GM19372 (cell line): ENCODE measurements around the gene AFF4.

ENCODE experiments used
- ATAC-seq: cut with Tn5 transposase; IDR thresholded peaks from one replicate; pipeline ENCODE4 v1.9.1; 2021; ENCODE audit warnings: mild to moderate bottlenecking, low read depth, moderate library complexity; ENCODE audit not compliant: unreplicated experiment

Gene AFF4

GRCh38 chr5:132890817-132891216 lies 72.6 kb downstream of the AFF4 start:
- no peak for ATAC-seq

DNA sequence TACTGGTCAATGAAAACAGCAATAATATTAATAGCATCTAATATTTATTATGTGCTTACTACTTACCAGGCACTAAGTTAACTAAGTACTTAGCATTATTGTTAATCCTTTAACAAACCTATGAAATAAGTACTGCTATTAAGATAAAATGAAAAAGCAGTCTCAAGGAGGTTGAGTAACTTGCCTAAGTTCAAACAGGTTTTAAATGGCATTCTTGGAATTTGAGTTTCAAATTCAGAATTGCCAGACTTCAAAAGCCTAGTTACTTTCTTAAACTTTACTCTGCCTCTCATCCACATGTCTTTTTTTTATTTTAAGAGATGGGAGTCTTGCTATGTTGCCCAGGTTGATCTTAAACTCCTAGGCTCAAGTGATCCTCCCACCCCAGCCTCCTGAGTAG lies 73.9 kb downstream of the AFF4 start:
- no peak for ATAC-seq

- ATAC-seq, result no peak
These were observed 76.2 kb downstream of the AFF4 start for GRCh38 chr5:132887283-132887682.

- no peak for ATAC-seq
These were observed 77.2 kb downstream of the AFF4 start for GRCh38 chr5:132886064-132886823.

- ATAC-seq, result no peak
These were observed 78.9 kb downstream of the AFF4 start for GRCh38 chr5:132884548-132884947.

GRCh38 chr5:132883261-132883834 lies 80.1 kb downstream of the AFF4 start:
- no peak for ATAC-seq

- ATAC-seq, result no peak
These were observed 85.5 kb downstream of the AFF4 start for GRCh38 chr5:132877938-132878337.

DNA sequence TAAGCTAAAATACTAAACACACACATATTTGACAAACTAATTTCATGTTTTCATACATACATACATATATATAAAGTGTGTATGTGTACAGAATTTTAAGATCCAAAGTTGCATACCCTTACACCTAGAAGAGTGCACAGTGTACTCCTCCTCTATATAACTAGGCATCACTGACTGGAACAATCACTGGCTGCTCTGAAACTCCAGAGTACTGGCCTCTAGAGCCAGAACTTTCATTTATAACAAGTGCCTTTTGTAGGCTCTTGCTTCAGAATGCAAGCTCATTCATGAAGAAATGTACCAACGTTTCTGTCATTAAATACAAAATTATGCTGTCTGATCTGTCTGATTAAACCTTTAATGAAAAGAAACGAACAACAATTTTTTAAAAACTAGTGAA lies 86.0 kb downstream of the AFF4 start:
- ATAC-seq, result no peak

DNA sequence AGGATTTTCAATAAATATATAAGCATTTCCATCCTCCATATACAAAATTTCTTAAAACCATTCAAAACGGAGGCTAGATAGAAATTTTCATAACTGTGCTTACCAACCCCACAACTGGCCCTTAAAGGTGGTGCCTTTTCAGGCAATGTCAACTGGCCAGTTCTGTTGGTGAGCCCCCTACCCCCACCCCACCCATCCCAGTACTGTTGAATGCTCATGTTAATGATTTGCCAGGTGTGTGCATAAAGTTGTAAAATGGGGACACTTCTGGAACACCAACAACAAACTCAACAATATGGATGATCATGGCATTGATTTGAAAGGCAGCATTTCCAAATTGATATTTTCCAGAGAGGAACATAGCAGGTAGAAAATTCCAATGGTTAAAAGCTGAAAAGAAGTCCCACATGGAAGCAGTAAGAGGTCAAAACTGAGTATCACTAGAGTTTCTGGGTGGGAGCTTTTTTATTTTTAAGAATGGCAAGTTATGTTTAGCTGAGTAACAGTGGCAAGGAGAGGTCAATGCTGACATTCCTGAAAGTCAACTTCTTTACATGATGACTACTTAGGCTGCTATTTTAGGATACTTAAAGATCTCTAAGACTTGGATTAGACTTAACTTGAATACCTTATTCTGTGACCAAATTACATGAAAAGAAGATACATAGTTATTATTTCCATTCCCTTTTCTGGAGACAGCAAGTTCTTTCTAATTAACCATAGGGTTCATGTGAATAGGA lies 87.2 kb downstream of the AFF4 start:
- ATAC-seq, result no peak

GRCh38 chr5:132873930-132874271 lies 89.5 kb downstream of the AFF4 start:
- no peak for ATAC-seq

- no peak for ATAC-seq
These were observed 90.1 kb downstream of the AFF4 start, which contains the start of gene LEAP2 for GRCh38 chr5:132873119-132873929. TSS of gene LEAP2 (plus strand) at chr5:132873668. CDS start at chr5:132873695, 27 bp downstream.

DNA sequence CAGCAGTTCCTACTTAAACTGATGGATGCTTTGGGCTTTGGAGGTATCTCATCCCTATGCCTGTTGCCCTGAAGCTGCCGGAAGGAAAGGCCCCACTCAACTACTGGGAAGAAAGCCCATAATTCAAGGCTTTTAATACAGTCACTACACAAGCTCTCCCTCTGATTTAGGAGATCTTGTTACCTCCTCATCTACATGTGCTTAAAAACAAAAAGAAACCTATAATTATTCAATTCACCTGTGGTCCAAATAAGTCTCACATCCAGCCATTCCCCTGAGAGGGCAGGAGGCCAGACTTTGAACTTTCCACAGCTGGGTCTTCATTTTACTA lies 90.7 kb downstream of the AFF4 start:
- no peak for ATAC-seq

- no peak for ATAC-seq
These were observed 91.8 kb downstream of the AFF4 start for GRCh38 chr5:132871459-132872284.

DNA sequence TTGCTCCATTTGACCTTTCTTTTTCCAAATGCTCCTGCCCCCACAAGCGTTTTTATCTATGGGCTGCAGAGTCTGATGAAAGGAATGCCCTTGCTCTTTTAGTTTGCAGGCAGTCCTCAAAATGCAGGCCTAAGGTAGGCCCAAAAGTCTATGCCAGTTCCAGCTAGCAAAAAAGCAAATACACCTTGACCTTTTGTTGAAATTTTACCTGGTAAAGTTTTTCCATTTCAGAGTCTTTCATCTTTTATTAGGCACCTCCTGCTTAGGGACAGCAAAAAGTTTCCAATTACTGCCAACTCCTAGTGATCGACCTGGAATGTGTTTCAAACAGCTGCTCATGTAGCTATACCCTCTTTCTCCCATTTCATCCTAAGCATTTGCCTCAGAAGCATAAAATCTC lies 92.6 kb downstream of the AFF4 start:
- no peak for ATAC-seq

DNA sequence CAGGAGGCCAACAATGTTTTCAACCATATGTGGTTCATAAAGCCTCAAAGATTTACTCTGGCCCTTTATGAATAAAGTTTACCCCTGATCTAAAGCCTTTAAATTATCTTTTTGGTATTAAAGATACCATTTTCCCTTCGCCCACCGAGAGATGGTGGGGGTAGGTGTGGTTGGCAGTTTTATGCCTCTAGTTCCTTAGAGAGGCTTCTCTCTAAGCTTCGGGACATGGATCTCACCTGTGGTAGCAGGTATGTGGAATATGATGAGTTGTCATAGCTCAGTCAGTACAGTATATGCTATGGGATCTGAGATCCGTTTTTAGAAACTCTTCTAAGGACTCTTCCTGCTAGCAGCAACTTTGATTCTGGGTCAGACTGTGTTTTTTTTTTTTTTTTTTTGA lies 94.7 kb downstream of the AFF4 start:
- ATAC-seq, result no peak

DNA sequence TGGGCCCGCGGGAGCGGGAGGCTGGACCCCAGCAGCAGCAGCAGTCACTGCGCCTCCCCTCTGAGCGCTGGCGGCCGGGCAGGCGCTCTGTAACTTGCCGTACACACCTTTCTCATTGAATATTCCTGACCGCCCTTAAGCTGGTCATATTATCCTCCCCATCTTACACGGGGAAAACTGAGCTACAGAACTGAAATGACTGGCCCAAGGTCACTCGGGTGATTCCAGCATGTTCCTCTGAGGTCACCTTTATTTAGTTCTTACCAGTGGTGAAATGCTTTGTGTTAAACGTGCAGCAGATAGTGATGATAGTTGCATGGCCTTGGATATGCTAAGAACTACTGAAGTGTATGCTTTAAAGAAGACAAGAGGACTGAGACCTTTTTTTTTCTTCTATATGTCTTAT lies 96.4 kb downstream of the AFF4 start:
- no peak for ATAC-seq

DNA sequence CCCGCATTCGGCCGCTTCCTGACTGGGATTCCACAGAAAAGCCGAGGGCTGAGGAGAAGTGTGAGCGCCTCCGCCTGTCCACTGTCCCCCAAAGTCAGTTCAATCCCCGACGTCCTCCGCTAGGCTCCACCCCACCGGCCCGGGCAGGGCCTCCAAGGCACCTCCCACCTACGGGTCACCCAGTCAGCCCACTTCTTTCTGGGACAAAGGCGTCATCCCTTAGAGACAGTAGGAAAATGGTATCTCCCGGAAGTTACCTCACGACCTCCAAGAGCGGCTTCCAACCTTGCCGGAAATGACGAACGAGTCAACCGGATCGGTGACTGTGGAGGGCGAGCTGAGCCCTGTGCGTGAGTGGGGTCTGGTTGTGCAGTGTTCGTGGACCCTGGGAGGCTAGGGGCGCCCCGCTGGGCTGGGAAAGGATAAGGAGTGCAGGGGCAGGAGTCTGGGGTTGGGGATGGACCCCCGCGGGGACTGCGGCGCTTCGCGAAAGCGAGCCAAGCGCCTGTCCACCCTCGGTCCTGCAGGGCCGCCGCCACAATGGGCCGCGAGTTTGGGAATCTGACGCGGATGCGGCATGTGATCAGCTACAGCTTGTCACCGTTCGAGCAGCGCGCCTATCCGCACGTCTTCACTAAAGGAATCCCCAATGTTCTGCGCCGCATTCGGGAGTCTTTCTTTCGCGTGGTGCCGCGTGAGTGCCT lies 96.9 kb downstream of the AFF4 start, which contains the start of the genes GDF9 and UQCRQ:
TSS of gene GDF9 (minus strand) at position 128 of the 704 bp plus-strand sequence. CDS start 1,936 bp downstream, outside the sequence.
TSS of gene UQCRQ (plus strand) at position 301 of the 704 bp plus-strand sequence. CDS start at position 541, 240 bp downstream.
- ATAC-seq, result peak; percentile 98

DNA sequence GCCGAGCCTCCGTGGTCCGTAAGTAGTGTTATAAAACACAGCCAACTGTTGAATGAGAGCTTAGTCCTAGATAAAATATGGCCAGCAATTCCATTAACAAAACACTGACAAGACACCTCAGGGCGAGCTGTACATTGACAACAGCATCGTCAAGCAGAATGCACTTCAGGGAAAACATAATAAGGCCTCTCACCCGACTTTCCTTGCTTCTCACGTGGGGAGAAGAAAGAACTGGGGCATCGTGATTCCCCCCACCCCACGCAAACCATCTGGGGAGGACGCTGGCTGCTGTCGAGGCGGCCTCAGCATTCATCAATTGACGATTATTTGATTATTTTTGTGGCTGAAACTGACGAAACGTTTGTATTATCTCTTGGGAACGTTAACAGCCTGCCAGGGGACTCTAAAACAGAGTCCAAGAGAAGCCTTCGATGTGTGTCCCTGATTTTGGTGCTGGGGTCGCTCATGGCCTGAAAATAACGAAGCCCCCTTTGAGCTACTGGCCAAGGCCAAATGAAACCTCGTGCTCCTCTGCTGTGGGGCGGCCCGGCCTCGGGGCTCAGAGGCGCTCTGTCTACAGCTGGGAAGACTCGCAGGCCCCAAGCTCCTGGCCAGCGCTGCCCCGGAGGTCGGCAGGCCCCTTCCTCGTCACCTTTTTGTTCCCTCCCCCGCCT lies 97.6 kb downstream of the AFF4 start:
- ATAC-seq, result peak; percentile 25

DNA sequence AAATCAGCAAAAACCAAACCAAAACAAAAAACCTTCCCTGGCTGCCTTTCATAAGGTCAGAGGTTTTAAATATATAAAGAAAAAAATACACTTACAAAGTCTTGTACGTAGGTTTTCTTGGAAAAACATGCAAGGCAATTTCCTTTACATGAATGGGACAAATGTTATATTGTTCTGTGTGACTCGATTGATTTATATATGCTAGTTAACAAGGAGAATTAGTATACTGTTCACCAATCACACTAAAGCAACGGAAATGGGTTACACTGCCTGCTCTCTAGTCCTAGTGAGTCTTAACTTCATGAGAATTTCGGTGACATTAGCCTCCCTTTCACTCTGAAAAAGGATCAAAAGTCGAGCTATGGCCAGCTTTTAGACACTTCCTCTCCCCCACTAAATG lies 102.7 kb downstream of the AFF4 start:
- no peak for ATAC-seq
